GM12892 (cell line): ENCODE results near the gene NUDT14.
A peak's percentile ranks its signal among the peaks of the same experiment; 100 is the strongest.

Experiments used
- DNase-seq: peaks from one replicate; pipeline ENCODE4 v3.0.0; 2011; ENCODE audit not compliant: insufficient read length
- FAIRE-seq: peaks from 2 replicates; lab custom pipeline; 2011; peaks lifted over from hg19 to GRCh38; lab: Jason Lieb, UNC
- POLR2A ChIP-seq: IDR thresholded peaks from 2 replicates; pipeline ENCODE4 v1.6.1; 2011; ENCODE audit warnings: low read depth, low read length, control low read depth
- POLR2AphosphoS5 ChIP-seq: IDR thresholded peaks from 2 replicates; pipeline ENCODE4 v1.6.1; 2011; ENCODE audit warnings: low read depth, low read length, control low read depth
- TAF1 ChIP-seq: IDR thresholded peaks from 2 replicates; pipeline ENCODE4 v1.6.1; 2011; ENCODE audit warnings: low read depth, mild to moderate bottlenecking, control low read depth, low read length, borderline replicate concordance

The NUDT14 gene

DNA sequence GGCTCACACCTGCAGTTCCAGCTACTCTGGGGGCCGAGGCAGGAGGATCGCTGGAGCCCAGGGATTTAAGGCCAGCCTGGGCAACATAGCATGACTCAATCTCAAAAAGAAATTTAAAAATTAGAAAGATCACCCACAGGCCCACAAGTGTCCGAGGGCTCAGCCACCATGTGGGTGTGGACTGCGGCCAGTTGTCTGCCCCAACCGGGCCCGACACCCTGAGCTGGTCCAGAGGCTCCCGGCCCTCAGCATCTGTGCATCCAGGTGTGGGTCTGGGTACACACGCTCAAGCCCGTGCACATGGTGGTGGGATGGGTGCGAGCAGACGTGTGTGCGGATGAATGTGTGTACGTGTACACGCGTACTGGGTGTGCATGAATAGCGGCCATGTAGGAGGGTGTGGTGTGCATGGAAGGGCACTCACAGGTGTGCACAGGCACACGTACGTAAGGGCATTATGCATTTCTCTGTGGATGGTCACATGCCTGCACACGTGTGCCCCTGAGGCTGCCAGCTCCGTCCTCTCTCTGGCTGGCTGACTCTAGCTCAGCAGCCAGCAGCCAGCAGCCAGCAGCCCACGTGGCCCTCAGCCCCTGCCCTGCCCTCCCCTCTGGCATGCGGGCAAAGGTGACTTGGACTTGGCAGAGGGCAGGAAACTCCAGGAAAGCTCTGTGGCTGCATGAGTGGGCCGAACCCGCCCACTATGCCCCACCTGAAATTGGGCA, 23.3 kb upstream of the NUDT14 start:
- FAIRE-seq (no peak), DNase-seq (no peak)
- no peak for TF ChIP-seq POLR2AphosphoS5
- TF ChIP-seq TAF1, result no peak
- no peak for TF ChIP-seq POLR2A

DNA sequence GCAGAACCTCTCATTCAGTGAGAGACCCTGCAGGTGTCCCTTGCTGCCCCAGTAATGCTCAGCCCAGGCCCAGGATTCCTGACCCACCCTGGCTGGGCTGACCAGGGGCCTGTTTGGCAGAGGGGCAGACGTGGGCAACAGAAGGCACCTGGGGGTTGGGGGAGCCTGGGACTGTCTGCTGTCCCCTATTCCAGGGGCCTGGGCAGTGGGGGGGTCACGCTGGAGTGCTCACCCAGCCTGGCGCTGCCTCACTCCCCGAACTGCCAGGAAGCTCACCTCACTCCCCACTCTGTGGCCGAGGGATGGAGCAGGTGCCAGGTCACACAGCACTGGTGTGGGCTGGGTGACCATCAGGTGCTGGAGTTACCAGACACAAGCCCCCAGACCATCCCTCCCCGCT, 22.6 kb upstream of the NUDT14 start:
- no peak for TF ChIP-seq POLR2A
- TF ChIP-seq TAF1, result no peak
- TF ChIP-seq POLR2AphosphoS5, result no peak
- no peak for FAIRE-seq
- no peak for DNase-seq

DNA sequence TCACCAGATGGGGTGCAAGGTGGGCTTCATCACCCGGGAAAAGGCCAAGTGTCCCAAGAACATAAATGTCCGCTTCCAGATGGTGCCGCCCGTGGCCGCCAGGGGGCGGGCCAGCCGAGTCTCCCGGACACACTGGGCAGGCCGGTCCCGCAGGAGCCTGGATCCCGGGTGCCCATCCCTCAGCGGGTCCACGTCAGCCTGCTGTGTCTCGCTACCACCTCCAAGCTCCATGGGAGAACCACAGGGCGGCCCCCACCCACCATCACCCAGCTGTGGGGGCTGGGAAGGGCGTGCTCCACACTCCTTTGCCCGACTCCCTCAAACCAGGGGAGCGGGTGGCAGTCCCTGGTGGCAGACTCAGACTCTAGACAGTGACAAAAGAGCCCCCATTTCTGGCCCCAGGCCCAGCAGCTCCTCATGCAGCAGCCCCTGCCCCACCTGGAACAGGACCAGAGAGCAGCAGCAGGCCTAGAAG, 22.0 kb upstream of the NUDT14 start:
- TF ChIP-seq TAF1 (no peak), POLR2A (no peak), POLR2AphosphoS5 (no peak)
- peak; percentile 56 for FAIRE-seq
- peak; percentile 85 for DNase-seq

DNA sequence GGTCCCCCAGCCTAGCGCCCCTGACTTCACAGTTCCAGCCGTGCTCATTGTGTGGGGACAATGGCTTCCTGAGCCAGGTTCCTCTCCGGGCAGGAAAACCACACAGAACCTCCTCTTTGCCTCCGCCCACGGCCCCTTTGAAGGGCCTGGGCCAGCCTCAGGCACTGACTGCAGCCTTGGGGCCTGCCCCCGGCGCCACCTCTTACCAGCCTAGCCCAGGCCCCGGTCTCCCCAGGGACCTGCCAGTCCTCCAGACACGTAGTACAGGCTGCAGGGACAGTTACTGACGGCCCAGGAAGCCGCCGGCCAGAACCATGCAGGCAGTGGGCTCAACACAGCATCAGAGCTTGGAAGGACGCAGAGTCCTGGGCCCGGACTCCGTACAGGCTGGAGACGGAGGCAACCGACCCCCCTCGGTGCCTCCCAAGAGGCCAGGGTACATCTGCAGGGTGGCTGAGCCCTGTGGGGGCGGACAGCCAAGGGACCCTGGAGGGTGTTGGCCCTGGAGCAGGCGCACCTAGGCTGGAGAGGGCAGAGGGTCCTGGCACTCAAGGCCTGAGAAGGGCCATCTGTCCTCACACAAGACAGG, 20.9 kb upstream of the NUDT14 start:
- DNase-seq (no peak), FAIRE-seq (no peak)
- TF ChIP-seq TAF1, result no peak
- TF ChIP-seq POLR2AphosphoS5, result no peak
- TF ChIP-seq POLR2A, result 0 out of 2 replicates have a peak, but pooled peaks have one; percentile 22

DNA sequence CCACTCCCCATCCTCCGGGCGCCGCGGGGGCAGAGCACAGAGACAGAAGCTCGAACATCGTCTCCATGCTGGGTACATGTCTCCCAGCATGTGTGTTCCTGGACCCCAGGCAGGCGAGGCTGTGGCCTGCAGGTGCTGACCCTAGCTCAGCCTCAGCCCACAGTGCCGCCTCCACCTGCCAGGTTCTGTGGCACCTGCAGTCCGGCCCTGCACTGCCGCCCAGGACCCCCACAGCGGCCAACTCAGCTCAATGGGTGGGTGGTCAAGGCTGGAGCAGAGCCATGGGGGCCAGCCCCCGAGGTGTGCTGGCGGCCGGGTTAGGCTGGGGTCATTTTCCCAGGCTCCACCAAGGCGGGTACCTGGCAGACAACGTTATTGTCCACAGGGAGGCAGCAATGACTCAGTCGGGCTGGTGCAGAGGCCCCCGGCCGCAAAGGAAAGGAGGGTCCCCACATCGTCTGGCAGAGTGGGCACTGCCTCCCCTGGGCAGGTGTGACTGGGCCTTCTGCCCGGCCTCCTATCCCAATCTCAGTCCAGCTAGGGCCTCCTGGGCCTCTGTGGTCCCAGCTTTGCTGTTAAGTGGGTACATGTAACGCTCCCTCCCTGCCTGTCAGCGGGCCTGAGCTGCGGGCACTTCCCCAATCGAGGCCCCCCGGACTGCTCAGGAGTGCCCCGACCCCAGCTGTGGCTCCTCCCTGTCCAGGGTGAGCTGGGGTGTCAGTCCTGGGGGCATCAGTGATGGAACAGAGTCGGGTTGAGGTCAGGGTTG, 20.2 kb upstream of the NUDT14 start:
- DNase-seq (no peak), FAIRE-seq (no peak)
- TF ChIP-seq POLR2AphosphoS5 (no peak), POLR2A (no peak), TAF1 (no peak)

DNA sequence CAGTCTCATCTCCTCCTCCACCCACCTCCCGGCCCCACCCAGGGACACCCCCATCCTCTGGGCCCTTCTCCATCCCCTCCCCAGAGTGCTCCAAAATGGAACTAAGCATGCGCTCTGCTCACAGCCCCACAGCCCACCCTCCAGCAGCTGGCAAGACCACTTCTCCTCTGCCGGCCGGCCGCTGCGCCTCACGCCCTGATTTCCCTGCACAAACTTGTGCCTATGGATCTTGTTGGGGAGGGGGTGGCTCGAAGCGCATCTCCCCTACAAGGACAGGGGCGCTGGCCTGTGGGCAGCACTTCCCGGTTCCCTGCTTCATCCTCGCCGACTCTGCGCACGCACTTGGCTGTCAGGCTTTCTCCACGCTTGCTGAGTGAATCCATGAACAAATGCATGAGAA, 19.5 kb upstream of the NUDT14 start:
- TF ChIP-seq TAF1 (no peak), POLR2AphosphoS5 (no peak), POLR2A (no peak)
- no peak for FAIRE-seq

DNA sequence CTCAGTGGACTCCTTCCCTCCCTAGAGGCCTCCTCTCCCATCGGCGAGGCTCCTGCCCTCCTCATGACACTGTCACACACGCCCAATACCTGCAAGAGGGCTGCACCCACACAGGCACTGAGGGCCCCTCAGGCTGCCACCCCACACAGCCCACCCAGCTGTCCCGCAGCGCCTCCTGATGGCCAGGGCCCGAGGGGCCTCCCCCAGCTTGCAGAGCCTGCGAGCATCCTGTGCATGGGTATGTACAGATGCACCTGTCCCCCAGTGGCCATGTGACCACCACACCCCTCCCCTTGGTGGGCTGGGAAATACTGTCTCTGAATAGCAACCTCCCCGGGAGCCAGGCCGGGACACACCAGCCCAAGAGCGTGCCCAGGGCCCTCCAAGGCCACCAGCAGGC, 19.0 kb upstream of the NUDT14 start:
- no peak for TF ChIP-seq TAF1
- no peak for TF ChIP-seq POLR2AphosphoS5
- TF ChIP-seq POLR2A, result no peak
- no peak for FAIRE-seq
- no peak for DNase-seq

More for the DNA sequence above, 19.5 kb upstream of the NUDT14 start:
- no peak for DNase-seq

DNA sequence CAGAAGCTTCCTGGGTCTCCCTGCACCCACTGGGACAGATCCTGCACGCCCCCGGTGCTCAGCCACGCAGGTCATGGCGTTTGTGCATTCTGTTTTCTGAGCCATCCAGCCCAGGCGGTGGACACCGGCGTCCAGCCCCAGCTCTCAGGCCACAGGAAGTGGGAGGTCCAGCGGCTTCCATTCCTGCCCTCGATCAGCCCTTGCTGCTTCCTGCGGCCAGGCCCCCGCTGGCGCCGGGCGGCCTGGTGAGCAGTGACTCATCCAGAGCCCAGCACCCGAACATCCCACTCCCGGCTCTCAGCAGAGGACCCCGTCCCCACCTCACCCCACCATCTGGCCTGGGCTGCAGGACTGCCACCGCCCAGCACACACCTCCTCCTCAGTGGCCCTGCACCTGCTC, 18.0 kb upstream of the NUDT14 start:
- no peak for TF ChIP-seq TAF1
- no peak for TF ChIP-seq POLR2AphosphoS5
- no peak for TF ChIP-seq POLR2A
- no peak for DNase-seq
- FAIRE-seq, result no peak

DNA sequence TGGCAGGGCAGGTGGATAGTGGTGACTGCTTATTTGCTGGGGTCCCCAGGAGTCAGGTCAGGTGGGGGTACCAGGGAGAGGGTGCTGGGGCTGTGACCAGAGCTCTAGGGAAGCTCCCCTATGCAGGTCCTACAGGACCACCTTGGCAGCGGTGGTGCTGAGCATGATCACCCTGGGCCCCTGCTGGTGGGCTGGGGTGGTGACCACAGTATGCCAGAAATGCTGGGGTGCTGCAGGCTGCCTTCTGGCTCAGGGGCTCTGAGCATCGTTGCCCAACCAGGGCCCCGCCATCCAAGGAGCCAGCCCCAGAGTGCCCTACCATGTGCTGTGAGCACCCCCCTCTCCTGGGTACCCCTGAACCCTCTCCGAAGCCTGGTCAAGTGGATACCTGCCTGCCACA, 17.5 kb upstream of the NUDT14 start:
- FAIRE-seq (no peak), DNase-seq (no peak)
- no peak for TF ChIP-seq POLR2A
- no peak for TF ChIP-seq POLR2AphosphoS5
- TF ChIP-seq TAF1, result no peak

DNA sequence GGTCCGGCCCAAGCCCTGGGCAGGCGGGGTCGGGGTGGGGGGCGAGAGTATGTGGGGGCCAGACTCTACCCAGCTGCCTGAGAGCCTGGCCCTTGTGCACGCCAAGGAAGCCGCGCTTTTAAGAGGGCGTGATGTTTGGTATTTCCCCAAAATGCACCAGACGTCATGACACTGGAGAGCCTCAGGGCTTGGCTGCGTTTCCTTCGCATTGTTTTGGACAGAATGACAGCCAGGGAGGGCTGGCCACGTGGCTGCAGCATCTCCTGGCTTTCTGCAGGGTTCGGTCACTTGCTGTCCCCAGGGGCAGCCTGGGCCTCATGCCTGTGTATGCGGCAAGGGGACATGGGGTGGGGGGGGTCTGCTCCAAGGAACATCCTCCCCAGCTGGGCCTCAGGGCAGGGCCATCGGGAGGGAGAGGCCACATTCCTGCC, 16.1 kb upstream of the NUDT14 start:
- TF ChIP-seq TAF1, result no peak
- no peak for TF ChIP-seq POLR2A
- no peak for TF ChIP-seq POLR2AphosphoS5
- DNase-seq, result no peak
- FAIRE-seq, result no peak

DNA sequence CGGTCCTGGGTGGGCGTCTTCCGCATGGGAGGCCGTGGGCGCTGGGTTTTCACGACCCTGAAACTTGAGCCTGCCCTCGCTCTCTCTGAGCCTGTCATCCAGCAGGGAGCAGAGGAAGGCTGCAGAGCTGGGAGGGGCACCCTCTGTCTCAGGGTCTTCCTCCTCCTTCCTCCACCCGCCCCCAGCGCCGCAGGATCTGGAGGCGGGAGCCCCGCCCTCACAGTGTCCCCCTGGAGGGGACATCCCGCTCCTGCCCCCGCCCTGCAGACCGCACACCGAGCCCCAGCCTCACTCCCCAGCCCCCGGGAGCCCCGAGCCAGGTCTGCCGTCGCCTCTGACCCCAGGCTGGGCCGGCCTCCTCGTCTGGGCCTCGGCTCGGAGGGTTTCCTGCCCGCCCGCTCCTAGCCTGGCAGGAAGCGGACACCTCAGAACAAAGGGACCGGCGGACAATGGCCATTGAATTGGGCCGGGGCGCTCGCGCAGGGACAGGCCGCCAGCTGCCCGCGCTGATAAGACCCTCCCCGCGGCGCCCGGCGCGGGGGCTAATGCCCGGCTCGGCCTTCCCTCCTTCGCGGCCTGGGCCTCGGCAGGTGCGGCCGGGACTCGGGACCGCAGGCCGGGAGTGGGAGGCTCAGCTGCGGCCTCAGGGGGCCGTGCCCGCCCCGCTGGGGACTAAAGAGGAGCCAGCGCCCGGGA, 15.3 kb upstream of the NUDT14 start:
- DNase-seq, result no peak
- TF ChIP-seq TAF1 (no peak), POLR2A (no peak), POLR2AphosphoS5 (no peak)
- no peak for FAIRE-seq
